HepG2 (cell line): ENCODE data around the gene GPS1. TPM values are rescaled to one million over a fixed set of nuclear protein-coding genes. Genes with fewer than 3 reads are reported as not detected.
A peak's percentile ranks its signal among the peaks of the same experiment; 100 is the strongest.

ENCODE experiments used
- ATAC-seq: fragments of 200-7000 bp; cut with Tn5 transposase; 3 replicates; pipeline ENCODE4 v1.9.1; 2020; ENCODE audit warnings: mild to moderate bottlenecking, moderate library complexity
- BruUV-seq: library from RNA; stranded (reverse); fragments of 400-500 nt; replicated peaks from 2 replicates; lab custom pipeline; 2021; lab: Mats Ljungman, UMichigan
- CTCF ChIA-PET: fragments of 300-600 bp; formaldehyde crosslinking; extraction: SDS; loops from one replicate; lab custom pipeline; 2021; ENCODE audit warnings: low total read pairs, inconsistent platforms, low intra/inter-chr PET ratio; lab: Yijun Ruan, JAX
- POLR2A ChIA-PET: fragments of 350-600 bp; sonication (Branson Sonifier 250); formaldehyde crosslinking; loops from one replicate; lab custom pipeline; 2020; ENCODE audit warnings: antibody characterized with exemption, inconsistent platforms; lab: Yijun Ruan, JAX
- DNase-seq: peaks from one replicate; pipeline ENCODE4 v3.0.0-alpha.2; 2015; ENCODE audit warnings: low spot score
- FAIRE-seq: peaks from 3 replicates; lab custom pipeline; 2011; peaks lifted over from hg19 to GRCh38; lab: Jason Lieb, UNC
- H2AFZ ChIP-seq: one replicate; pipeline ENCODE4 v1.6.1; 2011; ENCODE audit warnings: low read length, inconsistent platforms
- H3K27ac ChIP-seq: fragments of 300-600 bp; 3 replicates; pipeline ENCODE4 v1.8.0; 2011; ENCODE audit warnings: mixed run types, mild to moderate bottlenecking, mixed read lengths, low read length, inconsistent platforms; ENCODE audit not compliant: insufficient read depth; ENCODE audit errors: extremely low read length
- H3K27me3 ChIP-seq, 2 experiments: fragments of 200-600 bp in 1 of 2; 2 replicates in 1 of 2; 3 replicates in 1 of 2; pipeline versions ENCODE4 v1.6.0 to v1.8.0; 2011; ENCODE audit warnings: low read length in 2 of 2, mild to moderate bottlenecking in 2 of 2, moderate library complexity in 2 of 2, inconsistent platforms in 1 of 2; ENCODE audit not compliant: insufficient read depth in 2 of 2, control insufficient read depth in 1 of 2
- H3K36me3 ChIP-seq, 2 experiments: fragments of 200-600 bp in 1 of 2; replicated peaks in 1 of 2; 2 replicates in 1 of 2; 3 replicates in 1 of 2; pipeline versions ENCODE4 v1.5.1 to v1.8.0; 2011; ENCODE audit warnings: low read length in 2 of 2, inconsistent platforms in 1 of 2; ENCODE audit not compliant: insufficient read depth in 2 of 2, control insufficient read depth in 1 of 2
- H3K4me1 ChIP-seq: 2 replicates; pipeline ENCODE4 v1.5.1; 2012; ENCODE audit warnings: low read length, inconsistent platforms; ENCODE audit not compliant: insufficient read depth
- H3K4me2 ChIP-seq: 2 replicates; pipeline ENCODE4 v1.6.0; 2011; ENCODE audit warnings: low read depth, low read length, inconsistent platforms
- H3K4me3 ChIP-seq, 3 experiments: fragments of 200-600 bp in 1 of 3; sonication (generic), shearing (Covaris generic) in 1 of 3; replicated peaks in 1 of 3; 2 replicates each; pipeline ENCODE4 v1.5.1; 2011 to 2016; ENCODE audit warnings: low read length in 3 of 3, inconsistent platforms in 2 of 3, low read depth in 2 of 3, mild to moderate bottlenecking in 2 of 3, control low read depth in 1 of 3, mixed read lengths in 1 of 3; ENCODE audit not compliant: insufficient read depth in 1 of 3
- H3K79me2 ChIP-seq: one replicate; pipeline ENCODE4 v1.6.1; 2011; ENCODE audit warnings: low read length, inconsistent platforms; ENCODE audit not compliant: insufficient read depth
- H3K9ac ChIP-seq: 2 replicates; pipeline ENCODE4 v1.6.0; 2011; ENCODE audit warnings: mild to moderate bottlenecking, low read depth, low read length, inconsistent platforms; ENCODE audit not compliant: insufficient read depth
- H3K9me3 ChIP-seq: 2 replicates; pipeline ENCODE4 v1.5.1; 2012; ENCODE audit warnings: mild to moderate bottlenecking, low read length
- H4K20me1 ChIP-seq: 2 replicates; pipeline ENCODE4 v1.6.0; 2011; ENCODE audit warnings: inconsistent platforms, mild to moderate bottlenecking, low read length, moderate library complexity; ENCODE audit not compliant: insufficient read depth
- CHCHD3 ChIP-seq: sonication (generic); formaldehyde crosslinking; IDR thresholded peaks from 2 replicates; pipeline ENCODE4 v1.8.0; 2022; ENCODE audit warnings: mild to moderate bottlenecking, missing genetic modification reagents, moderate library complexity
- DPF2 ChIP-seq: sonication (generic); formaldehyde crosslinking; IDR thresholded peaks from 2 replicates; pipeline ENCODE4 v1.4.0; 2020; ENCODE audit warnings: mild to moderate bottlenecking, low read depth, missing genetic modification reagents, borderline replicate concordance
- HNRNPK ChIP-seq: fragments of 200-400 bp; formaldehyde crosslinking; IDR thresholded peaks from 2 replicates; pipeline ENCODE4 v1.6.1; 2018; ENCODE audit warnings: low read length, low read depth, moderate library complexity, mild to moderate bottlenecking; ENCODE audit not compliant: poor library complexity, severe bottlenecking
- WGBS: methylation state at CpG from one replicate; pipeline ENCODE4 v1.1.6; 2017; ENCODE audit warnings: low lambda C conversion rate; 5-methylcytosine and 5-hydroxymethylcytosine counted together
- in situ Hi-C: cut with HindIII; loops from 2 replicates; pipeline ENCODE4 v1.10.0; 2017; ENCODE audit warnings: low pct_unique_long_range_greater_than_20kb; ENCODE audit not compliant: extremely low pct_ligation_motif_present
- intact Hi-C: fragments of 100-400 bp; cut with micrococcal nuclease; formaldehyde crosslinking; loops from one replicate; pipeline ENCODE4 v1.10.0; 2022; ENCODE audit not compliant: unreplicated experiment
- polyA plus RNA-seq, 8 experiments: library from polyadenylated mRNA; depleted of rRNA in 3 of 8; stranded (reverse) in 7 of 8; unstranded in 1 of 8; fragments of >200 nt; fragmentation: Illumina TruSeq in 4 of 8; extraction: Trizol in 4 of 8; gene quantifications; 2 replicates each; pipeline versions ENCODE4 v1.2.1 to v1.2.3, GENCODE V29; 2011 to 2016; ENCODE audit warnings: low read depth in 4 of 8, missing spikeins in 1 of 8, mixed read lengths in 1 of 8; ENCODE audit not compliant: insufficient read depth in 1 of 8
- total RNA-seq, 5 experiments: library from RNA; depleted of rRNA; stranded (reverse); fragments of >200 nt; fragmentation: Illumina TruSeq; extraction: Trizol; gene quantifications; 2 replicates each; pipeline ENCODE4 v1.2.3, GENCODE V29; 2016; ENCODE audit warnings: low read depth in 1 of 5
- TF ChIP-seq, protein P1 (sequence below): sonication (generic); formaldehyde crosslinking; IDR thresholded peaks from 2 replicates; pipeline ENCODE4 v1.5.0; 2020; ENCODE audit warnings: missing genetic modification reagents
- TF ChIP-seq, protein P2 (sequence below): IDR thresholded peaks from 2 replicates; pipeline ENCODE4 v1.6.1; 2016; ENCODE audit warnings: missing compliant biosample characterization, missing genetic modification reagents, borderline replicate concordance
- TF ChIP-seq, protein P3 (sequence below): sonication (generic); formaldehyde crosslinking; IDR thresholded peaks from 2 replicates; pipeline ENCODE4 v1.5.0; 2020; ENCODE audit warnings: mild to moderate bottlenecking, missing genetic modification reagents

GPS1 gene
- total and polyA plus RNA-seq, 2 of the 13 experiments (the other 11 are each of a cell fraction or from before 2014, with no cell fraction given) = 124 to 128 TPM

DNA sequence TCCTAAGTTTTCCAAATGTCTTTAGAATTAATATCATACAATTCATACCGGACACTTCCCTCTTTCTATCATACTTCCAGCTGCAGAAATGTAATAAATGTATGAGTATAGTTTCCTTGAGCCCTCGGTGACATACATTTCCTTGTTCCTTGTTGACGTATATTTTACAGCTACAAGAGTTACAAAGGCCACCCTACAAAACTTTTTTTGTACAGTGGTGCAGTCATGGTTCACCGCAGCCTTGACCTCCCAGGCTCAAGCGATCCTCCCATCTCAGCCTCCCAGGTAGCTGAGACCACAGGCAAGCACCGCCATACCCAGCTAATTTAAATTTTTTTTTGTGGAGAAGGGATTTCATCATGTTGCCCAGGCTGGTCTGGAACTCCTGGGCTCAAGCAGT lies 21.1 kb downstream of the GPS1 start:
- Histone ChIP-seq H3K9ac (no peak overlapping the region), H3K36me3 (peaks cover 0 to under 1% of the 10 kb centered on the region in 2 experiments; a peak in 1 of 5 replicates), H3K27me3 (peaks cover 0 to 5% of the 10 kb centered on the region in 2 experiments; a peak in 2 of 5 replicates), H3K79me2 (no peaks in the 10 kb centered on the region), H3K27ac (no peak overlapping the region), H2AFZ (no peak overlapping the region), H3K4me3 (no peak overlapping the region), H3K4me1 (peaks cover 12% of the 10 kb centered on the region), H3K9me3 (no peaks in the 10 kb centered on the region), H3K4me2 (no peak overlapping the region), H4K20me1 (peaks cover 4% of the 10 kb centered on the region; the same call in 1 of the 2 replicates)
- peak; percentile 1; the same call in 2 of the 3 replicates for ATAC-seq
- ChIA-PET CTCF (no interaction called here), POLR2A (interaction anchor here (1.4 kb wide), 1 partner anchor 35 kb away, joined by 3 read pairs; the partner anchor contains the start of gene DCXR)
- WGBS = 48% methylated on average over 6 of the region's 6 CpGs
- FAIRE-seq = no peak
- TF ChIP-seq, protein P1, sequence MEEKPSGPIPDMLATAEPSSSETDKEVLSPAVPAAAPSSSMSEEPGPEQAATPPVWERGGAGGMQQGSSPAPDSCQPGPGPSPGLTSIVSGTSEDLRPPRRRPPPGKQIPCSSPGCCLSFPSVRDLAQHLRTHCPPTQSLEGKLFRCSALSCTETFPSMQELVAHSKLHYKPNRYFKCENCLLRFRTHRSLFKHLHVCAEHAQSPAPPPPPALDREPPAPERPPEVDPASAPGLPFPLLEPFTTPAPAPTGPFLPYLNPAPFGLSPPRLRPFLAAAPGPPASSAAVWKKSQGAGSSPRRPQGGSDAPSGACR (CRISPR knock-in tag) = no peak
- TF ChIP-seq, protein P2, sequence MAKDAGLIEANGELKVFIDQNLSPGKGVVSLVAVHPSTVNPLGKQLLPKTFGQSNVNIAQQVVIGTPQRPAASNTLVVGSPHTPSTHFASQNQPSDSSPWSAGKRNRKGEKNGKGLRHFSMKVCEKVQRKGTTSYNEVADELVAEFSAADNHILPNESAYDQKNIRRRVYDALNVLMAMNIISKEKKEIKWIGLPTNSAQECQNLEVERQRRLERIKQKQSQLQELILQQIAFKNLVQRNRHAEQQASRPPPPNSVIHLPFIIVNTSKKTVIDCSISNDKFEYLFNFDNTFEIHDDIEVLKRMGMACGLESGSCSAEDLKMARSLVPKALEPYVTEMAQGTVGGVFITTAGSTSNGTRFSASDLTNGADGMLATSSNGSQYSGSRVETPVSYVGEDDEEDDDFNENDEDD (CRISPR knock-in tag) = no peak
- TF ChIP-seq, protein P3, sequence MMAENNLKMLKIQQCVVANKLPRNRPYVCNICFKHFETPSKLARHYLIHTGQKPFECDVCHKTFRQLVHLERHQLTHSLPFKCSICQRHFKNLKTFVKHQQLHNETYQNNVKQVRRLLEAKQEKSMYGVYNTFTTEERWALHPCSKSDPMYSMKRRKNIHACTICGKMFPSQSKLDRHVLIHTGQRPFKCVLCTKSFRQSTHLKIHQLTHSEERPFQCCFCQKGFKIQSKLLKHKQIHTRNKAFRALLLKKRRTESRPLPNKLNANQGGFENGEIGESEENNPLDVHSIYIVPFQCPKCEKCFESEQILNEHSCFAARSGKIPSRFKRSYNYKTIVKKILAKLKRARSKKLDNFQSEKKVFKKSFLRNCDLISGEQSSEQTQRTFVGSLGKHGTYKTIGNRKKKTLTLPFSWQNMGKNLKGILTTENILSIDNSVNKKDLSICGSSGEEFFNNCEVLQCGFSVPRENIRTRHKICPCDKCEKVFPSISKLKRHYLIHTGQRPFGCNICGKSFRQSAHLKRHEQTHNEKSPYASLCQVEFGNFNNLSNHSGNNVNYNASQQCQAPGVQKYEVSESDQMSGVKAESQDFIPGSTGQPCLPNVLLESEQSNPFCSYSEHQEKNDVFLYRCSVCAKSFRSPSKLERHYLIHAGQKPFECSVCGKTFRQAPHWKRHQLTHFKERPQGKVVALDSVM = peak; percentile 88
- no peak for TF ChIP-seq HNRNPK
- TF ChIP-seq CHCHD3 (CRISPR knock-in tag) = 0 out of 2 replicates have a peak, but pooled peaks have one; percentile 28
- TF ChIP-seq DPF2 = no peak
- no TSS peak for BruUV-seq
- no peak for DNase-seq
- in situ Hi-C loops = no loop called here
- intact Hi-C loops = no loop called here
